Activated T-helper 17 cell treated with anti-CD3 and anti-CD28 coated beads, Interleukin-2, amount 50 U/mL, for 72 hours (primary cell): ENCODE data around the gene KLHL3. TPM values are rescaled to one million over a fixed set of nuclear protein-coding genes. Genes with fewer than 3 reads are reported as not detected.

Experiments used
- ATAC-seq: fragments of 150-1000 bp; cut with Tn5 transposase; replicated peaks from 2 replicates; pipeline ENCODE4 v1.10.0; 2021; ENCODE audit warnings: mild to moderate bottlenecking, moderate library complexity
- H3K27ac Mint-ChIP-seq: one replicate; pipeline ENCODE4 v1.8.0; 2022; ENCODE audit warnings: mixed read lengths
- H3K27me3 Mint-ChIP-seq: one replicate; pipeline ENCODE4 v1.8.0; 2022; ENCODE audit warnings: mixed read lengths
- H3K36me3 Mint-ChIP-seq: one replicate; pipeline ENCODE4 v1.8.0; 2022; ENCODE audit warnings: low read depth, mild to moderate bottlenecking, mixed read lengths
- H3K4me1 Mint-ChIP-seq: one replicate; pipeline ENCODE4 v1.8.0; 2022; ENCODE audit warnings: mixed read lengths
- H3K4me3 Mint-ChIP-seq: one replicate; pipeline ENCODE4 v1.8.0; 2022; ENCODE audit warnings: mild to moderate bottlenecking, mixed read lengths
- H3K9me3 Mint-ChIP-seq: one replicate; pipeline ENCODE4 v1.8.0; 2022; ENCODE audit warnings: mixed read lengths
- total RNA-seq, 2 donors: library from RNA; stranded (reverse); gene quantifications; one replicate each; pipeline ENCODE4 v1.2.3, GENCODE V29; 2022

KLHL3 gene
- total RNA-seq, 2 donors from 2014 or later = 5.3 to 9.5 TPM

DNA sequence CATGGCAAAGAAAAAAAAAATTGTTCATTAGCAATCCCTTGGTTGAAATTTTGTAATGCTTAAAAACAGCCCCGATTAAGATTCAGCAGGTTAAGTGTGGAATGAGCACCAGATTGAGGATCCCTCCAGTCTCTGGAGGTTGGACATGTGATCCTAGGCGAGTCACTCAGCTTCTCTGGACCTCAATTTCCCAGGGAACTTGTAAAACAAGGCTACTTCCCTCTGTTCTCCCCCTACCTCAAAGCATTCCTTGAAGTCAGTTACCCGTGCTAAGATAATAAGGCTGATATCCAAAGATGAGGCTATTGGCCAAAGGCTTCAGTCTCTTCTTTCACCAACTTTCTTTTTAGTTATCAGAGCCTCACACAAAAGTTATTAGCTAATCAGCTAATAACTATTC, 2.9 kb downstream of the KLHL3 start:
- H3K36me3 Mint-ChIP-seq = no peaks in the 10 kb centered on the region
- no peak overlapping the region for H3K4me3 Mint-ChIP-seq
- H3K27ac Mint-ChIP-seq = no peak overlapping the region
- peaks cover 9% of the 10 kb centered on the region for H3K4me1 Mint-ChIP-seq
- no peak for ATAC-seq
- H3K9me3 Mint-ChIP-seq = no peaks in the 10 kb centered on the region
- H3K27me3 Mint-ChIP-seq = no peaks in the 10 kb centered on the region

DNA sequence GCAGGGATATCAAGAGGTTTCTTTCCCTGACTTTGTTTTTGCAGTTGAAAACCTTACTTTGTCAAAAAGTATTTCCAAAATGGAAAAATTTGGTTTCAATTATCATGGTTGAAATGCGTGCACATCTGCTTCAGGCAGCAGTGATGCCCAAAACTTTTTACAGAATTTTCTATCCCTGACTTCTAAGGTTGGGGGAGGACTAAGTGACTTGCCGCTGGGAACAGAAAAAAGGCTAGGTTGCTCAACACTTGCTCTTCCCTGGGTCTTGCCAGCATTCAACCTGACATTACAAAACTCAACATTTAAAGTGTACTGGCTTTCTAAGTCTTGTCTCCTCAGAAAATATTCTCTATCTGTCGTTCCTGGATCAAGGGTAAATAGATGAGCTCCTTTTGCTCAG, 4.7 kb downstream of the KLHL3 start:
- H3K36me3 Mint-ChIP-seq = no peaks in the 10 kb centered on the region
- no peak overlapping the region for H3K27ac Mint-ChIP-seq
- no peaks in the 10 kb centered on the region for H3K9me3 Mint-ChIP-seq
- H3K27me3 Mint-ChIP-seq = no peaks in the 10 kb centered on the region
- ATAC-seq = no peak
- H3K4me3 Mint-ChIP-seq = no peak overlapping the region
- peaks cover 9% of the 10 kb centered on the region for H3K4me1 Mint-ChIP-seq

DNA sequence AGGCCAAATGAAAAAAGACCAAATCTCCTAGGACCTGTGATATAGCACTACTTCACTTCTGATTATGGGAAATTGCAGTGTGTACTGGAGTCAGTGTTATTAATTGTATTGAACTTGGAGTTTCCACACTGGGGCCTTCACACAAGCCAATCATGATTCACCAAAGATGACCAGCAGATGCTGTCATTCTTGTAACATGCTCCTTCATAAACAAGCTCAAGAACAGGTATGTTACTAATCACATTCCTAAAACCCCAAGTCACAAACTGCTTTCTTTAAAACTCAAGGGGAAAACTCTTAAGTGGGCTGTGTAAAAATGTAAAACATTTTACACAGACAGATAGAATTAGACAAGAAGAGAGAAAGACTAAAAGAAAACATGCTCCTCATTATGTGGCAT, 5.6 kb downstream of the KLHL3 start:
- Mint-ChIP-seq H3K4me3 (no peak overlapping the region), H3K36me3 (no peaks in the 10 kb centered on the region), H3K9me3 (no peaks in the 10 kb centered on the region), H3K27ac (no peak overlapping the region), H3K4me1 (peaks cover 9% of the 10 kb centered on the region), H3K27me3 (no peaks in the 10 kb centered on the region)
- no peak for ATAC-seq

DNA sequence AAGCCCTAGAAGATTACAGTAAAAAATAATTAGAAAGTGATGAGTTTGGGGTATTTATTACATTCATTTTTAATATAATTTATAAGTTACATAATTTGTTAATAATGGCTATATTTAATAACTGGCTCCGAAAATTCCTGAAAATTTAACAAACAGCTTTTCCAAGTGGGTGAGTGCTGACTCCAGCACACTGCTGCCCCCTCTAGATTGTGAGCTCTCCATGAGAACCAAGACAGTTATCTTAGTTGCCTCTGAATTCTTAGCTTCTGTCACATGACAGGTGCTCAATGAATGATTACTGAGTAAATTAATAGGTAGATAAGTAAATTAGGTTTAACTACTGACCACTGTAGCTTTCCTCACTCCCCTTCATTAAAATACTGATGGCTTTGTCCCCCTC, 7.8 kb downstream of the KLHL3 start:
- Mint-ChIP-seq H3K27ac (no peak overlapping the region), H3K27me3 (no peaks in the 10 kb centered on the region), H3K4me3 (no peak overlapping the region), H3K36me3 (no peaks in the 10 kb centered on the region), H3K4me1 (no peaks in the 10 kb centered on the region), H3K9me3 (no peaks in the 10 kb centered on the region)
- ATAC-seq = no peak

DNA sequence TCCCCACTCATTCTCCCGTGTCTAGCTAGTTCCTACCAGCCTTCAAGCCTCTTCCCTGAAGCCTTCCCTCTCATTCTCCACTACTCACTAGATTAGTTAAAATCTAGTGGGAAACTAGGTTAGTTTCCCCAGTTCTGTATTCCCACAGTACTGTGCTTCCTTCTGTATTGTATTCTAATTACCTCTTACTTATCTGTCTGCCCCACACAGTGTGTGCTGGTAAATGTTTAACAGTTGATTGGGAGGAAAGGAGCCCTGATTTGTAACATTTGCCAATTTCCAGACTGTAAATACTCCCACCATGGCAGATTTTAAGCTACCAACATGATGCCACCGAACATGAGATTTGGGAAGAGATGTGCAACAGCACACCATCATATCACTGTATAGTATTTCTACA, 8.3 kb downstream of the KLHL3 start:
- ATAC-seq = no peak
- Mint-ChIP-seq H3K27ac (no peak overlapping the region), H3K9me3 (no peaks in the 10 kb centered on the region), H3K4me3 (no peak overlapping the region), H3K27me3 (no peaks in the 10 kb centered on the region), H3K4me1 (no peaks in the 10 kb centered on the region), H3K36me3 (no peaks in the 10 kb centered on the region)

DNA sequence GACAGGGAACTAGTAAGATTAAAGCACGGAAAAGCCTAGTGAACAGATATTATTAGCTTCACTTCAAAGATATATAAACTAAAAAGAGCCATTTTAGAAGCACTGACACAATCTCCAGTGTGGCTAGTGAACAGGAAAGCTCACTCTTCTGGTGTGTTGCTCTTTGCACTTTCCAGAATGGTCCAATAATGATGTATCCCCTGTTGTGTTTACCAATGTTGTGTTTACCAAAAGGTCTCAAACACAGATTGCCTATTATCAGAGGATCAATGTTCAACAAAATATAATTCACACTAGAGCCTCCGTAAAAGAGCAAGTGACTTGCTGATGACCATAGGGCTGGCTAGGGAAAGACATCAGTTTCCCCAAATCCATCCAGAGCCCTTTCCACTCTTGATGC, 11.6 kb downstream of the KLHL3 start:
- Mint-ChIP-seq H3K4me1 (no peaks in the 10 kb centered on the region), H3K36me3 (no peaks in the 10 kb centered on the region), H3K27me3 (no peaks in the 10 kb centered on the region), H3K9me3 (no peaks in the 10 kb centered on the region), H3K4me3 (no peak overlapping the region), H3K27ac (no peak overlapping the region)
- no peak for ATAC-seq

DNA sequence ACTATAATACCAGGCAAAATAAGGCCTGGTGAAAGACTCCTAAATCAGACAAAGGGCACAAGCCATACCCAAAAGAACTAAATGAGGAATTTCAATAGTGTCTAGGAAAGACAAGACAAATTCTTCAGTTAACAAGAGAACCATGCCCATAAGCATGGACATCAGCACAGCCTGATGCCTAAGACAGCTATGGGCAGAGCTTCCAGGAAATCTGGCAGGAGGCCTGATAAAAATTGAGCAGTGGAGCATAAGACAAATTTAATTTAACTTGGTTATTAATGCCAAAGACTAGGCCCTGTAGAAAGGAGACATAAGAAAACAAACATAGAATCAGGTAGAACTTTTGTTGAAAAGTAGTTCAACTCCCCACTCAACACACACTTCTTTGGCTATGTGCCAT, 17.3 kb downstream of the KLHL3 start:
- no peaks in the 10 kb centered on the region for H3K36me3 Mint-ChIP-seq
- H3K27ac Mint-ChIP-seq = no peak overlapping the region
- no peak for ATAC-seq
- no peaks in the 10 kb centered on the region for H3K27me3 Mint-ChIP-seq
- no peak overlapping the region for H3K4me3 Mint-ChIP-seq
- H3K9me3 Mint-ChIP-seq = peaks cover 4% of the 10 kb centered on the region
- H3K4me1 Mint-ChIP-seq = no peaks in the 10 kb centered on the region

DNA sequence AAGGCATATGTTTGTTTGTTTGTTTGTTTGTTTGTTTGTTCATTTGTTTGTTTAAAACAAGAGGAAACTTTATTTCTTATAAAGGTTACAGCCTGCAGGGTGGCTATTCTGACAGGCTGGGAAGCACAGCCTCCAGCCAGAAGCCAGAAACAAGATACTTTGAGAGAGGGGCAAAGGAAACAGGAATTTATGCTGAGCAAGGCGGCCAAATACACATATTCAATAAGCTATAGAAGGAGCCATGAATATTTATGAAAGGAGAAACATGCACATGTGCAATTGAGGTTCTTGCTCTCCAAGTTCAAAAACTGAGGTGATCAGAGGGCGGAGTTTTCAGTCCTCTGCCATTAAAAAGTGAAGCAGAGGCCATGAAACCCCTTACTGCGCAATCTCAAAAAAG, 19.6 kb downstream of the KLHL3 start:
- no peak for ATAC-seq
- no peaks in the 10 kb centered on the region for H3K27me3 Mint-ChIP-seq
- H3K9me3 Mint-ChIP-seq = peaks cover 9% of the 10 kb centered on the region
- no peak overlapping the region for H3K4me3 Mint-ChIP-seq
- H3K27ac Mint-ChIP-seq = no peak overlapping the region
- H3K4me1 Mint-ChIP-seq = no peaks in the 10 kb centered on the region
- H3K36me3 Mint-ChIP-seq = no peaks in the 10 kb centered on the region

DNA sequence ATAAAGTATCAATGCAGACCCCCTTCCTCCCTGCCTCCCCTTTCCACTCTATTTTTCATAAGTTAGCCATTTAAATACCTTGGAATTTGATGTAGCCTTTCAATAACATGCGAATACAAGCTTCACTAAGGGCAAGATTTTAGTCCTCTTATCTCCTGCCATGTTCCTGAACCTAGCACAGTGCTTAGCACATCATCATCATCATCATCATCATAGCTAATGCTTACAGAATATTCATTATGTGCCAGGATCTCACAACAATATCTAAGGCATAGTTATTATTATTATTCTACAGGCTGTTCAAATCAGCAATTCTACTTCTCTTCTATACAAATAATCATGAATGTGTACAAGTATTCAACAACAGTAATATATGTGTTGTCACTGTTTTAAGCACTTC, 20.4 kb downstream of the KLHL3 start:
- no peaks in the 10 kb centered on the region for H3K27me3 Mint-ChIP-seq
- H3K27ac Mint-ChIP-seq = no peak overlapping the region
- no peaks in the 10 kb centered on the region for H3K36me3 Mint-ChIP-seq
- ATAC-seq = no peak
- H3K4me3 Mint-ChIP-seq = no peak overlapping the region
- H3K9me3 Mint-ChIP-seq = peaks cover 11% of the 10 kb centered on the region
- H3K4me1 Mint-ChIP-seq = no peaks in the 10 kb centered on the region

DNA sequence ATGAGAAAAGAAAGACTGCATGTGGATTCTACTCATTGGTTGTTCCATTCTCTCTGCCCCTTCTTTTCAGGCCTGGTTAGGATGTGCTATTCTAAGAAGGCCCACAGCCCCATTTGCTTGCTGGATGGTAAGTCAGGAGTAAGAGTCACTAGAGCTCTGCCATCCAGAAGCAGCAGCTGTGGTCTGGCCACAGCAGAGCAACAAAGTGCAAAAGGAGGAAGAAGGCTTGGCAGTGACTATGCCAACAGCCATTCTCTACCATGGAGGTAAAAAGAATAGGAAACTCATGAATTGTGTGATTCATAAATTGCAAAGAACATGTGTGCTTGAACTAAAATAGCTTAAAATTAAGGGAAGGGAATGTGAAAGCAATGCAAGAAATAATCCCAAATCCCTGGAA, 20.9 kb downstream of the KLHL3 start:
- no peak overlapping the region for H3K27ac Mint-ChIP-seq
- H3K4me1 Mint-ChIP-seq = no peaks in the 10 kb centered on the region
- no peak for ATAC-seq
- H3K4me3 Mint-ChIP-seq = no peak overlapping the region
- H3K27me3 Mint-ChIP-seq = no peaks in the 10 kb centered on the region
- H3K9me3 Mint-ChIP-seq = peaks cover 11% of the 10 kb centered on the region
- H3K36me3 Mint-ChIP-seq = no peaks in the 10 kb centered on the region

DNA sequence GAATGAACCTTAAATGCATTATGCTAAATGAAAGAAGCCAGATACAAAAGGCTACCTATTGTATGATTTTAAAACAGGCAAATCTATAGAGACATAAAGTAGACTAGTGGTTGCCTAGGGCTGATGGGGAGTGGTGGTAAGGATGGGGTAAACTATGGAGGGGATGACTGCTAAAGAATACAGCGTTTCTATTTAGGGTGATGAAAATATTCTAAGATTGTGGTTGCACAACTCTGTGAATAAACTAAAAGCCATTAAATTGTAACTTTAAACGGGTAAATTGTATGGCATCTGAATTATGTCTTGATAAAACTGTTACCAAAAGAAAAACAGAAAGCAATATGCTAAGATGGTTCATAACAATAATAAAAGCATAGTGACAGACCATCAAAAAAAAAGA, 21.4 kb downstream of the KLHL3 start:
- Mint-ChIP-seq H3K9me3 (peaks cover 11% of the 10 kb centered on the region), H3K27me3 (no peaks in the 10 kb centered on the region), H3K4me3 (no peak overlapping the region), H3K27ac (no peak overlapping the region), H3K36me3 (no peaks in the 10 kb centered on the region), H3K4me1 (no peaks in the 10 kb centered on the region)
- no peak for ATAC-seq

DNA sequence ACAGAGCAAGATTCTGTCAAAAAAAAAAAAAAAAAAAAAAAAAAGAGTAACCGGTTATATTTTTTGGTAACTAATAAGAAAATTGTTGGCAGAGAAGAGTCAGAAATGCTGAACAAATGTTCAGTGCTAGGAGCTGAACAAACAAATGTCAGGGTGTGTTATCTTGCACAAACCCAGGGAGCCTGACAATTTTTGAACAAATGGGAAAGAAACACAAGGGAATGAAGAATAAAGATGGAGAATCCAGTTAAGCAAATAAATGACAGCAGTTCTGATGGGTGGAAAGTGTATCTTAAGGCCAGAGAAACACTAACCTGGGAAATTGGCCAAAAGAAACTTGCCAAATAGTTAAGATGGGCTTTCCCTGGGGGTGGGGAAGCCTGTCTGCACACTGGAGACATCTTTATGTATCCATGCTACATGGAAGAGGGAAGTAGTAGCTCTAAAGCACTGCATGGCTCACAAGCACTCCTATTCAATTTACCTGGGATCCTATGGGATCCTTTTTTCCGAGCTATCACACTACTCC, 23.7 kb downstream of the KLHL3 start:
- no peak for ATAC-seq
- no peaks in the 10 kb centered on the region for H3K36me3 Mint-ChIP-seq
- H3K4me1 Mint-ChIP-seq = no peaks in the 10 kb centered on the region
- peaks cover 11% of the 10 kb centered on the region for H3K9me3 Mint-ChIP-seq
- H3K27ac Mint-ChIP-seq = no peak overlapping the region
- no peak overlapping the region for H3K4me3 Mint-ChIP-seq
- no peaks in the 10 kb centered on the region for H3K27me3 Mint-ChIP-seq

DNA sequence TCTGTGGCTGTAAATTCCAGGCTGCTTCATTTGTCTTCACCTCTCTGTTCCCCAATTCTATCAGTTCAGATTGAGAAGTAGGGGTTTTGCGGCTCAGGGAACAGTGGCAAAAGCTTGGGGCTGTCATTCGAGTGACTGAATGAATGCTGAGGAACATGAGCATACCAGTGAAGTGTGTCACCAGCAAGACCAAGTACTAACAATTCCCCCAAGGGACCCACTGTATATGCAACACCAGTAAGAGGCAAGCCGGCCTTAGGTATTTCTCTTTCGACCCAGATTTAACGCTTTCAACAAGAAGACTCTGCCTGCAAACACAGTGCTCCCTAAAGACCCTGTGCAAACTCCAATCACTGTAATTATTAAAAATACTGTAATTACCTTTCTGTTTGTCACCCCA, 25.8 kb downstream of the KLHL3 start:
- no peak overlapping the region for H3K27ac Mint-ChIP-seq
- H3K9me3 Mint-ChIP-seq = peaks cover 11% of the 10 kb centered on the region
- H3K27me3 Mint-ChIP-seq = no peaks in the 10 kb centered on the region
- H3K36me3 Mint-ChIP-seq = peaks cover 7% of the 10 kb centered on the region
- no peak for ATAC-seq
- H3K4me1 Mint-ChIP-seq = no peaks in the 10 kb centered on the region
- no peak overlapping the region for H3K4me3 Mint-ChIP-seq

DNA sequence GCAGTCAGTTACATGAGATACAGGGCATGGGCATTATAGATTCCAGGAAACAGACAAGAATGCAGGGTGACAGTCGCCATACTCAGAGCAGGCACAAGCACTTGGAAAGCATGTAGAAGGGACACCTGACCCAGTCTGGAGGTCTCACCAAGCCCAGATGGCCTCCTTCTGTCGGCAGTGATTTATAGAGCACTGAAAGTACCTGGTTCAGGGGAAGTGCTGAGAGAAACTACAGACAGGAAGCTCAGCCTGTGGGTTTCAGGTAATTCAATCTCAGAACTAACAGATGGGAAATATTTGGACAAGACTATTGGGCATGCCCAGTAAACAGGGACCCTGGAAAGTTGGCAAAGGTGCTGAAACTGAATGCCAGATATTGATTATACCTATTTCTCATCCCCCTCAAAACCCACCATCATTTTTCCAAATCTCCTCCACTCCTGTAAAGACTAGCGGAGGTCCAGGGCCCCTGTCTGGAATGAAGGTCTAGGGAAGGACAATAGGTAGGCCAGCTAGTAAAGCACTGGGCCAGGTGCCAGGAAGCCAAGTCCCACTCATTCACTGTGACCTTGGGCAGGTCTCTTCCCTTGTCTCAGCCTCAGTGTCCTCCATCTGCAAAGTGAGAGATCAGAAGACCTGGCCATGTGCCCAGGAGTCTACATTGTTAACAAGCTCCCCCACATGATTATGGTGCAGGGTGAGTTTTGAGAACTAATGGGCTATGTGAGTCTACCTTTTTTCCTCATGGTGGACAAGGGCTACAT, 26.9 kb downstream of the KLHL3 start:
- H3K4me3 Mint-ChIP-seq = no peak overlapping the region
- peaks cover 7% of the 10 kb centered on the region for H3K36me3 Mint-ChIP-seq
- no peak overlapping the region for H3K27ac Mint-ChIP-seq
- no peaks in the 10 kb centered on the region for H3K27me3 Mint-ChIP-seq
- ATAC-seq = no peak
- no peaks in the 10 kb centered on the region for H3K4me1 Mint-ChIP-seq
- peaks cover 7% of the 10 kb centered on the region for H3K9me3 Mint-ChIP-seq

DNA sequence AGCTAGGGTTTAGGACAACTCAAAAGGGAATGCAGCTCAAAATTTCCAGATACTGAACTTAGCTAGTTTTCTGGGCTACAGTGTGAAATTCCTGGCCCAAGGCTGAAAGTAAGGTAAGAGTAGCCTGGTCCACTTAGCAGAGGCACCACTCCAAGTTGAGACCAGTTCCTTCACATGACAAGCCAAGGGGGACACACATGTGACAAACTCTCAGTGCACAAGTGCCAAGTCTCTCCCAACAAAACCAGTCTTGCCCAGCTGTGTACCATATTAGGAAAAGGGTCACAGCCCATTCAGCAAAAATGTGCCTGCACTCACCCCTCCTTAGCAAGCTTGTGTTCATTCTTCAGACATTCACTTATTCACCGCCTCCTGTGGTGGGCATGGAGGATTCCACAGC, 27.8 kb downstream of the KLHL3 start:
- Mint-ChIP-seq H3K36me3 (peaks cover 7% of the 10 kb centered on the region), H3K27ac (no peak overlapping the region), H3K9me3 (peaks cover 7% of the 10 kb centered on the region), H3K4me1 (no peaks in the 10 kb centered on the region), H3K27me3 (no peaks in the 10 kb centered on the region), H3K4me3 (no peak overlapping the region)
- no peak for ATAC-seq

DNA sequence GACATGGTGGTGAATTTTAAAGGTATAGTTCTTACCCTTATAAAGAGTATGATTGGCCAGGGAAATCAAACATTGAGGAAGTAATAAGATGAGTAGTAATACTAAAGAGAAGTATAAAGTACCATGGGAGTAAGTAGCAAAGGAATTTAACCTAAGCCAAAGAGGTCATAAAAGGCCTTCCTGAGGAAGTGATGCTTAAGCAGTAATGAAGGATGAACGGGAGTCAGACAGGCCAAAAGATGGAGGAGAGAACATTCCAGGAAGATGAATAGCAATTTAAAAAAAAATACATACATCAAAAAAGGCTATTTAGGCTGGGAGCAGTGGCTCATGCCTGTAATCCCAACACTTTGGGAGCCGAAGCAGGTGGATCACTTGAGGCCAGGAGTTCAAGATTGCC, 29.0 kb downstream of the KLHL3 start:
- no peak for ATAC-seq
- no peak overlapping the region for H3K27ac Mint-ChIP-seq
- no peaks in the 10 kb centered on the region for H3K4me1 Mint-ChIP-seq
- peaks cover 3% of the 10 kb centered on the region for H3K9me3 Mint-ChIP-seq
- H3K4me3 Mint-ChIP-seq = no peak overlapping the region
- H3K36me3 Mint-ChIP-seq = peaks cover 7% of the 10 kb centered on the region
- no peaks in the 10 kb centered on the region for H3K27me3 Mint-ChIP-seq
